ENCODE data around the gene RBM28.

RBM28 gene

GRCh38 chr7:128349466-128349825 lies 5.7 kb upstream of the RBM28 start:
- Histone ChIP-seq H3K4me3 (ENCODE audit: low read depth in 1 of 2, low read length in 2 of 2) (no peak overlapping the region), H3K9ac (ENCODE audit: low read depth in 1 of 2, low read length in 2 of 2) (no peak overlapping the region), H3K36me3 (ENCODE audit: control insufficient read depth in 1 of 2, insufficient read depth in 2 of 2, low read length in 2 of 2) (no peaks in the 10 kb centered on the region), H3K27me3 (ENCODE audit: control insufficient read depth in 1 of 2, insufficient read depth in 2 of 2, low read length in 2 of 2) (peaks cover 22 to 32% of the 10 kb centered on the region in 2 donors), H3K27ac (ENCODE audit: low read depth, low read length) (no peak overlapping the region), H3K9me3 (ENCODE audit: control insufficient read depth in 1 of 2, low read length in 2 of 2) (no peaks in the 10 kb centered on the region), H3K4me1 (ENCODE audit: control insufficient read depth in 1 of 2, insufficient read depth in 2 of 2, low read length in 2 of 2) (no peaks in the 10 kb centered on the region)

DNA sequence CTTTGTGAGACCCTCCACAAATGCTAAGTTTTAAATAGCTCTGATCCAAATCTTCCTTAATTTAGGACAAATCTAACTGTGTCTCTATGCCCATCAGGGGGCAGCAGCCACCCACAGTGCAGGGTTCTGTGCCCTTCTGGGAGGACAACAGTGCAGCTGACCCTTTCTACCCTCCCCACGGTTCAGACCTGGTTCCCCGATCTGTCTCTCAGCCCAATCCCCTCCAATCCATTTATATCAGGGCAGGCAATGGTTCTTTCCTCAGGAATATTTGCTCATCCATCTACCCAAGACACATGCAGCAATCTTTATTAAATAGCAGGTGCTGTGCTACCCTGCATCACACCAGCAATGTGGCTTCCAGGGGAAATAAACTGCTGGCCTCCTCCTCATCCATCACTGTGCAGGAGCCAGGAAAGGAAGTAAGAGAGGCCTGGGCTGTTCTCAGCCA lies 4.0 kb upstream of the RBM28 start:
- Histone ChIP-seq H3K9me3 (ENCODE audit: control insufficient read depth in 1 of 2, low read length in 2 of 2) (no peaks in the 10 kb centered on the region), H3K27me3 (ENCODE audit: control insufficient read depth in 1 of 2, insufficient read depth in 2 of 2, low read length in 2 of 2) (peaks cover 15 to 17% of the 10 kb centered on the region in 2 donors), H3K4me1 (ENCODE audit: control insufficient read depth in 1 of 2, insufficient read depth in 2 of 2, low read length in 2 of 2) (peaks cover 3 to 4% of the 10 kb centered on the region in 2 donors), H3K9ac (ENCODE audit: low read depth in 1 of 2, low read length in 2 of 2) (no peak overlapping the region), H3K36me3 (ENCODE audit: control insufficient read depth in 1 of 2, insufficient read depth in 2 of 2, low read length in 2 of 2) (no peaks in the 10 kb centered on the region), H3K27ac (ENCODE audit: low read depth, low read length) (no peak overlapping the region), H3K4me3 (ENCODE audit: low read depth in 1 of 2, low read length in 2 of 2) (no peak overlapping the region)

DNA sequence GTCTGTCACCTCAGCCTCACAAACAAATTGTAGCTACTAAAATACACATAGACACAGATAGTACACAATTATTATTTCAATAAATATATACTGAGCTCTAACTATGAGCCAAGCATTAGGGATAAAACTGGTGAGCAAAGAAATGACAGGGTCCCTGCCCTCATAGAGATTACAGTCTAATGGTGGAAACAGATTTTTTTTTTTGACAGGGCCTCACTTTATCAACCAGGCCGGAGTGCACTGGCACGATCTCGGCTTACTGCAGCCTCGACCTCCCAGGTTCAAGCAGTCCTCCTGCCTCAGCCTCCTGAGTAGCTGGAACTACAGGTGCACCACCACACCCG lies 695 bp upstream of the RBM28 start:
- H3K4me3 ChIP-seq (ENCODE audit: low read depth in 1 of 2, low read length in 2 of 2) = no peak overlapping the region
- peaks cover 0 to 7% of the 10 kb centered on the region in 2 donors for H3K36me3 ChIP-seq (ENCODE audit: control insufficient read depth in 1 of 2, insufficient read depth in 2 of 2, low read length in 2 of 2)
- peaks cover 8 to 13% of the 10 kb centered on the region in 2 donors for H3K4me1 ChIP-seq (ENCODE audit: control insufficient read depth in 1 of 2, insufficient read depth in 2 of 2, low read length in 2 of 2)
- H3K27me3 ChIP-seq (ENCODE audit: control insufficient read depth in 1 of 2, insufficient read depth in 2 of 2, low read length in 2 of 2) = peaks cover 0 to 2% of the 10 kb centered on the region in 2 donors
- H3K9ac ChIP-seq (ENCODE audit: low read depth in 1 of 2, low read length in 2 of 2) = no peak overlapping the region
- H3K27ac ChIP-seq (ENCODE audit: low read depth, low read length) = no peak overlapping the region
- H3K9me3 ChIP-seq (ENCODE audit: control insufficient read depth in 1 of 2, low read length in 2 of 2) = no peaks in the 10 kb centered on the region

DNA sequence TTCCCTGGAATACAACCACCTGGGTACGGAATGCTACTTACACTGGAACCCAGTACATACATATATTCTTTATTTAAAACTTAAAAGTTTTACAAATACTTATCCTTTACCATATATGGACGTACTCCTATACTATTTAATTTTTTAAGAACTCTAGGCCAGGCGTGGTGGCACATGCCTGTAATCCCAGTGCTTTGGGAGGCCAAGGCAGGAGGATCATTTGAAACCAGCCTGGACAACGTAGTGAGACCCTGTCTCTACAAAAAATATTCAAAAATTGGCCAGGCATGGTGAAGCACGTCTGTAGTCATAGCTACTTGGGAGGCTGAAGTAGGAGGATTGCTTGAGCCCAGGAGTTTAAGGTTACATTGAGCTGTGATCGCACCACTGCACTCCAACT lies 2.0 kb downstream of the RBM28 start:
- Histone ChIP-seq H3K27me3 (ENCODE audit: control insufficient read depth in 1 of 2, insufficient read depth in 2 of 2, low read length in 2 of 2) (no peaks in the 10 kb centered on the region), H3K4me1 (ENCODE audit: control insufficient read depth in 1 of 2, insufficient read depth in 2 of 2, low read length in 2 of 2) (peaks cover 8 to 13% of the 10 kb centered on the region in 2 donors), H3K4me3 (ENCODE audit: low read depth in 1 of 2, low read length in 2 of 2) (no peak overlapping the region), H3K36me3 (ENCODE audit: control insufficient read depth in 1 of 2, insufficient read depth in 2 of 2, low read length in 2 of 2) (peaks cover 7 to 32% of the 10 kb centered on the region in 2 donors), H3K9ac (ENCODE audit: low read depth in 1 of 2, low read length in 2 of 2) (no peak overlapping the region), H3K9me3 (ENCODE audit: control insufficient read depth in 1 of 2, low read length in 2 of 2) (no peaks in the 10 kb centered on the region), H3K27ac (ENCODE audit: low read depth, low read length) (no peak overlapping the region)

GRCh38 chr7:128335730-128336129 lies 8.0 kb downstream of the RBM28 start:
- Histone ChIP-seq H3K4me1 (ENCODE audit: control insufficient read depth in 1 of 2, insufficient read depth in 2 of 2, low read length in 2 of 2) (no peaks in the 10 kb centered on the region), H3K9ac (ENCODE audit: low read depth in 1 of 2, low read length in 2 of 2) (no peak overlapping the region), H3K27me3 (ENCODE audit: control insufficient read depth in 1 of 2, insufficient read depth in 2 of 2, low read length in 2 of 2) (no peaks in the 10 kb centered on the region), H3K27ac (ENCODE audit: low read depth, low read length) (no peak overlapping the region), H3K4me3 (ENCODE audit: low read depth in 1 of 2, low read length in 2 of 2) (no peak overlapping the region), H3K9me3 (ENCODE audit: control insufficient read depth in 1 of 2, low read length in 2 of 2) (no peaks in the 10 kb centered on the region), H3K36me3 (ENCODE audit: control insufficient read depth in 1 of 2, insufficient read depth in 2 of 2, low read length in 2 of 2) (peaks cover 24 to 82% of the 10 kb centered on the region in 2 donors)

DNA sequence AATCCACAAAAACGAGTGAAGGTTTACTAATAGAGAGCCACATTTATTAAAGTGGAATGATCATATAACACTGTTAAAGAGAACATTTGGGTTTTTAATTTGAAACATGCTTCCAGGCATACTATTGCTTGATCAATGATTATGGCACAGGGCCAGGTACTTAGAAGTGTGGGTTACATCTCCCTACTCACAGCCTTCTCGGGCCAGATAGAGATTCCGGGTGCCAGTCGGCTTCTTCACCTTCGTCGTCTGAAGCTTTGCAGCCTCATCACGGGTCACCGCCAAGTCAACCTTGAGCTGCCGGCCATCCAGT lies 19.4 kb downstream of the RBM28 start:
- H3K27me3 ChIP-seq (ENCODE audit: control insufficient read depth in 1 of 2, insufficient read depth in 2 of 2, low read length in 2 of 2) = no peaks in the 10 kb centered on the region
- H3K36me3 ChIP-seq (ENCODE audit: control insufficient read depth in 1 of 2, insufficient read depth in 2 of 2, low read length in 2 of 2) = peaks cover 32 to 82% of the 10 kb centered on the region in 2 donors
- H3K4me1 ChIP-seq (ENCODE audit: control insufficient read depth in 1 of 2, insufficient read depth in 2 of 2, low read length in 2 of 2) = no peaks in the 10 kb centered on the region
- no peaks in the 10 kb centered on the region for H3K9me3 ChIP-seq (ENCODE audit: control insufficient read depth in 1 of 2, low read length in 2 of 2)
- H3K27ac ChIP-seq (ENCODE audit: low read depth, low read length) = no peak overlapping the region
- no peak overlapping the region for H3K4me3 ChIP-seq (ENCODE audit: low read depth in 1 of 2, low read length in 2 of 2)
- H3K9ac ChIP-seq (ENCODE audit: low read depth in 1 of 2, low read length in 2 of 2) = no peak overlapping the region

GRCh38 chr7:128323459-128324367 lies 20.0 kb downstream of the RBM28 start:
- Histone ChIP-seq H3K27ac (ENCODE audit: low read depth, low read length) (no peak overlapping the region), H3K4me1 (ENCODE audit: control insufficient read depth in 1 of 2, insufficient read depth in 2 of 2, low read length in 2 of 2) (no peaks in the 10 kb centered on the region), H3K4me3 (ENCODE audit: low read depth in 1 of 2, low read length in 2 of 2) (no peak overlapping the region), H3K9ac (ENCODE audit: low read depth in 1 of 2, low read length in 2 of 2) (no peak overlapping the region), H3K27me3 (ENCODE audit: control insufficient read depth in 1 of 2, insufficient read depth in 2 of 2, low read length in 2 of 2) (no peaks in the 10 kb centered on the region), H3K9me3 (ENCODE audit: control insufficient read depth in 1 of 2, low read length in 2 of 2) (no peaks in the 10 kb centered on the region), H3K36me3 (ENCODE audit: control insufficient read depth in 1 of 2, insufficient read depth in 2 of 2, low read length in 2 of 2) (peaks cover 29 to 85% of the 10 kb centered on the region in 2 donors)

DNA sequence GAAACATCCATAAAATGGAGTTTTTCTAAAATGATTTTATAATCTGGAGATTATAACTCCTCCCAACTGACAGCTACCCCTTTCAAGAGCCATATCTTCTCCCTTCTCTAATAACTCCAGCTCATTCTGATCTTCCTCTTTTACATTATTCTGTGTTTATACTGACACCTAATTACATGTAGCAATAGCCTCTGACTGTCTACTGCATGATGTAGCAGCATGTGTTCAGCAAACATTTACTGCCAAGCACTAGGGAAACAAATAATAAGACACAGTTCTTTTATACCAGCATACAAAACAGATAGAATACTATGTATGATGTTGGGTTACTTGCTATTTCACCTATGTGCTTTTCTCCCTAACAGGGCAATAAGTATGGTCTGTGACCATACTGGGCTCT lies 20.7 kb downstream of the RBM28 start:
- H3K36me3 ChIP-seq (ENCODE audit: control insufficient read depth in 1 of 2, insufficient read depth in 2 of 2, low read length in 2 of 2) = peaks cover 30 to 79% of the 10 kb centered on the region in 2 donors
- H3K27ac ChIP-seq (ENCODE audit: low read depth, low read length) = no peak overlapping the region
- H3K9ac ChIP-seq (ENCODE audit: low read depth in 1 of 2, low read length in 2 of 2) = no peak overlapping the region

DNA sequence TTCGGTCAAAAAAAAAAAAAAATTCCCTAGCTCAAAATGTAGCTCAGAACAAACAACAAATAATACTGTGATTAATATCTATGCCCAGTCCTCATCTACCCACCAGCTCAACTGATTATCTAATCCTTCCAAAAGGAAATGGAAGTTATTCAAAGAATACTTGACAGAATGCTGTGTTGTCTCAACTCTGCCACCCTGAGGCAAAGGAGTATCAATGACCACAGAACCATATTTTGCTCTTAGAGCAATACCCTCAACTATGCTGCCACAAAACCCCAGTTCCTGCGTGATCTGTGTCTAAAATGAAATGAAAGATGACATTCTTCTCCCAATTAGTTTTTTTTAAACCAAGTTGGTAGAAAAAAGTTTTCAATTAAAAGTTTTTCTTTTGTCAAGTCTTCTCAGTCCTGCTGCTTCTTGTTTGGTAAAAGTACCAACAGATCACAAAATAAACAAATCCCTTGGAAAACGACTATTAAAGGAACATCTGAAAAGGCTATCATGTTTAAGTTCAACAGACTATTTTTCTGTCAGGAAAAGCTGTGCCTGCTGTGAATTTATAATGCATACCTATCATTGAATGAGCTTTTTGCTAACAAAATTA lies 21.6 kb downstream of the RBM28 start:
- Histone ChIP-seq H3K4me1 (ENCODE audit: control insufficient read depth in 1 of 2, insufficient read depth in 2 of 2, low read length in 2 of 2) (no peaks in the 10 kb centered on the region), H3K27me3 (ENCODE audit: control insufficient read depth in 1 of 2, insufficient read depth in 2 of 2, low read length in 2 of 2) (no peaks in the 10 kb centered on the region), H3K9ac (ENCODE audit: low read depth in 1 of 2, low read length in 2 of 2) (no peak overlapping the region), H3K4me3 (ENCODE audit: low read depth in 1 of 2, low read length in 2 of 2) (no peak overlapping the region), H3K36me3 (ENCODE audit: control insufficient read depth in 1 of 2, insufficient read depth in 2 of 2, low read length in 2 of 2) (peaks cover 39 to 83% of the 10 kb centered on the region in 2 donors), H3K27ac (ENCODE audit: low read depth, low read length) (no peak overlapping the region), H3K9me3 (ENCODE audit: control insufficient read depth in 1 of 2, low read length in 2 of 2) (no peaks in the 10 kb centered on the region)

More for the DNA sequence above, 20.7 kb downstream of the RBM28 start:
- H3K9me3 ChIP-seq (ENCODE audit: control insufficient read depth in 1 of 2, low read length in 2 of 2) = no peaks in the 10 kb centered on the region
- H3K4me1 ChIP-seq (ENCODE audit: control insufficient read depth in 1 of 2, insufficient read depth in 2 of 2, low read length in 2 of 2) = no peaks in the 10 kb centered on the region
- H3K27me3 ChIP-seq (ENCODE audit: control insufficient read depth in 1 of 2, insufficient read depth in 2 of 2, low read length in 2 of 2) = no peaks in the 10 kb centered on the region
- no peak overlapping the region for H3K4me3 ChIP-seq (ENCODE audit: low read depth in 1 of 2, low read length in 2 of 2)

DNA sequence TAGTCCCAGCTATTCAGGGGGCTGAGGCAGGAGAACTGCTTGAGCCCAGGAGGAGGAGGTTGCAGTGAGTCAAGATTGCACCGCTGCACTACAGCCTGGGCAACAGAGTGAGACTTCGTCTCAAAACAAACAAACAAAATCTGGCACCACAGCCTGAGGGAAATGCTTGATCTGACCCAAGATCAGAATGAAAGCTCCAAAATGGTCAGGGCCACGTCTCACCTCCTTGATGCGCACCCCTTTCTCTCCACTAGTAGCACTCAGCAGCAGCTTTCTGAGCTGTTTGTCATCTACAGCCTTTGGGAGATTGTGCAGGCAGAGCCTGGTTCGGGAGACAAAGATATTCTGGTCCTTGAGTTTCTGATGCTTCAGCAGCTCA lies 22.7 kb downstream of the RBM28 start:
- no peak overlapping the region for H3K27ac ChIP-seq (ENCODE audit: low read depth, low read length)
- no peaks in the 10 kb centered on the region for H3K9me3 ChIP-seq (ENCODE audit: control insufficient read depth in 1 of 2, low read length in 2 of 2)
- no peak overlapping the region for H3K9ac ChIP-seq (ENCODE audit: low read depth in 1 of 2, low read length in 2 of 2)
- H3K27me3 ChIP-seq (ENCODE audit: control insufficient read depth in 1 of 2, insufficient read depth in 2 of 2, low read length in 2 of 2) = no peaks in the 10 kb centered on the region
- H3K4me3 ChIP-seq (ENCODE audit: low read depth in 1 of 2, low read length in 2 of 2) = no peak overlapping the region
- H3K4me1 ChIP-seq (ENCODE audit: control insufficient read depth in 1 of 2, insufficient read depth in 2 of 2, low read length in 2 of 2) = no peaks in the 10 kb centered on the region
- H3K36me3 ChIP-seq (ENCODE audit: control insufficient read depth in 1 of 2, insufficient read depth in 2 of 2, low read length in 2 of 2) = peaks cover 46 to 81% of the 10 kb centered on the region in 2 donors
